B cell (primary cell): ENCODE data around the gene ATP1A4. TPM values are rescaled to one million over a fixed set of nuclear protein-coding genes. Genes with fewer than 3 reads are reported as not detected.

Source experiments
- ATAC-seq: fragments of 200-7000 bp; cut with Tn5 transposase; one replicate; pipeline ENCODE4 v1.10.0; 2021; ENCODE audit warnings: low read depth, mild to moderate bottlenecking, moderate number of reproducible peaks, moderate library complexity
- CTCF ChIA-PET: fragments of 350-600 bp; sonication (Branson Sonifier 250); formaldehyde crosslinking; loops from one replicate; lab custom pipeline; 2021; ENCODE audit warnings: antibody characterized with exemption, inconsistent platforms; lab: Charles Lee
- POLR2A ChIA-PET: fragments of 350-600 bp; sonication (Branson Sonifier 250); formaldehyde crosslinking; loops from one replicate; lab custom pipeline; 2021; ENCODE audit warnings: antibody characterized with exemption; lab: Charles Lee
- DNase-seq: peaks from one replicate; pipeline ENCODE4 v3.0.0; 2013
- H2AFZ ChIP-seq: 2 replicates; pipeline ENCODE4 v1.6.1; 2012; ENCODE audit warnings: mild to moderate bottlenecking, low read depth, low read length; ENCODE audit not compliant: insufficient read depth, poor library complexity, severe bottlenecking
- H3K27ac ChIP-seq, 2 donors: 1 replicate in 1 of 2; 2 replicates in 1 of 2; pipeline ENCODE4 v1.5.1; 2012 to 2013; ENCODE audit warnings: low read length in 2 of 2, mild to moderate bottlenecking in 2 of 2, moderate library complexity in 1 of 2
- H3K27me3 ChIP-seq, 4 experiments: fragments of 200-600 bp in 1 of 4; sonication (generic) in 1 of 4; replicated peaks in 1 of 4; 1 replicate in 2 of 4; 2 replicates in 2 of 4; pipeline versions ENCODE4 v1.6.1 to v1.7.0; 2013 to 2016; ENCODE audit warnings: low read length in 3 of 4, mild to moderate bottlenecking in 2 of 4, mixed read lengths in 1 of 4, moderate library complexity in 1 of 4; ENCODE audit not compliant: insufficient read depth in 4 of 4, control insufficient read depth in 3 of 4; ENCODE audit errors: control extremely low read depth in 1 of 4
- H3K36me3 ChIP-seq, 2 experiments: replicated peaks in 1 of 2; 1 replicate in 1 of 2; 2 replicates in 1 of 2; pipeline versions ENCODE4 v1.6.1 to v1.7.1; 2013; ENCODE audit warnings: low read length in 1 of 2; ENCODE audit not compliant: insufficient read depth in 2 of 2, control insufficient read depth in 1 of 2; ENCODE audit errors: control extremely low read depth in 1 of 2, extremely low read depth in 1 of 2
- H3K4me1 ChIP-seq, 2 donors: fragments of 200-600 bp in 1 of 2; sonication (generic) in 1 of 2; 1 replicate in 1 of 2; 2 replicates in 1 of 2; pipeline versions ENCODE4 v1.5.1 to v1.6.1; 2013 to 2017; ENCODE audit warnings: low read length in 2 of 2; ENCODE audit not compliant: control insufficient read depth in 2 of 2, insufficient read depth in 2 of 2
- H3K4me2 ChIP-seq: replicated peaks from 2 replicates; pipeline ENCODE3; 2012; ENCODE audit warnings: mild to moderate bottlenecking, low read depth, low read length; ENCODE audit not compliant: poor library complexity, severe bottlenecking
- H3K4me3 ChIP-seq, 5 experiments: fragments of 200-600 bp in 1 of 5; sonication (generic) in 1 of 5; 1 replicate in 3 of 5; 2 replicates in 2 of 5; pipeline versions ENCODE4 v1.5.1 to v1.7.0; 2011 to 2016; ENCODE audit warnings: low read length in 4 of 5, mild to moderate bottlenecking in 4 of 5, low read depth in 2 of 5, control low read depth in 1 of 5, moderate library complexity in 1 of 5; ENCODE audit not compliant: insufficient read depth in 1 of 5; ENCODE audit errors: control extremely low read depth in 1 of 5, extremely low read depth in 1 of 5
- H3K79me2 ChIP-seq: fragments of 200-600 bp; sonication (generic); one replicate; pipeline ENCODE4 v1.6.0; 2016; ENCODE audit warnings: low read length; ENCODE audit not compliant: control insufficient read depth, insufficient read depth
- H3K9ac ChIP-seq: fragments of 200-600 bp; sonication (generic); 2 replicates; pipeline ENCODE4 v1.6.1; 2017; ENCODE audit warnings: mild to moderate bottlenecking, low read length, moderate library complexity
- H3K9me3 ChIP-seq, 3 donors: one replicate each; pipeline versions ENCODE4 v1.6.1 to v1.7.1; 2013; ENCODE audit warnings: low read length in 2 of 3; ENCODE audit not compliant: control insufficient read depth in 2 of 3, insufficient read depth in 1 of 3; ENCODE audit errors: control extremely low read depth in 1 of 3
- H4K20me1 ChIP-seq: 2 replicates; pipeline ENCODE4 v1.6.0; 2012; ENCODE audit warnings: mild to moderate bottlenecking, low read length; ENCODE audit not compliant: insufficient read depth, control insufficient read depth, poor library complexity, severe bottlenecking
- H3K27ac Mint-ChIP-seq: one replicate; pipeline ENCODE4 v1.8.0; 2021; ENCODE audit warnings: mixed read lengths
- H3K27me3 Mint-ChIP-seq: one replicate; pipeline ENCODE4 v1.8.0; 2021; ENCODE audit warnings: mixed read lengths
- H3K4me1 Mint-ChIP-seq: one replicate; pipeline ENCODE4 v1.8.0; 2021; ENCODE audit warnings: mixed read lengths
- H3K4me3 Mint-ChIP-seq: one replicate; pipeline ENCODE4 v1.8.0; 2021; ENCODE audit warnings: mixed read lengths
- H3K9me3 Mint-ChIP-seq: one replicate; pipeline ENCODE4 v1.8.0; 2022; ENCODE audit warnings: mixed read lengths; ENCODE audit not compliant: insufficient read depth
- CTCF ChIP-seq: fragments of 200-600 bp; IDR thresholded peaks from one replicate; pipeline ENCODE4 v1.8.0; 2022; ENCODE audit warnings: antibody characterized with exemption, mild to moderate bottlenecking
- EZH2 ChIP-seq: IDR thresholded peaks from 2 replicates; pipeline ENCODE4 v1.6.1; 2012; ENCODE audit warnings: borderline replicate concordance, low read depth, mild to moderate bottlenecking, moderate library complexity, low read length; ENCODE audit not compliant: insufficient read depth, poor library complexity, severe bottlenecking
- WGBS: methylation state at CpG from one replicate; pipeline ENCODE4 v1.1.5; 2013; ENCODE audit warnings: missing lambda C conversion rate; ENCODE audit not compliant: insufficient coverage; 5-methylcytosine and 5-hydroxymethylcytosine counted together
- intact Hi-C: fragments of 100-400 bp; cut with micrococcal nuclease; formaldehyde crosslinking; loops from one replicate; pipeline ENCODE4 v1.10.0; 2022
- polyA plus RNA-seq: library from polyadenylated mRNA; depleted of rRNA; stranded (reverse); fragments of >200 nt; gene quantifications from 2 replicates; pipeline ENCODE4 v1.2.3, GENCODE V29; 2012
- total RNA-seq, 2 donors: library from RNA; stranded (reverse); fragments of 120-200 nt in 1 of 2; gene quantifications; 1 replicate in 1 of 2; 2 replicates in 1 of 2; pipeline versions ENCODE4 v1.2.3 to v1.2.4, GENCODE V29; 2013 to 2022

The ATP1A4 gene
- total and polyA plus RNA-seq, 2 donors (not counting 1 experiment from before 2014, with no cell fraction given), result 0.12 TPM; not detected in 1

GRCh38 chr1:160133990-160134770 lies 17.2 kb upstream of the ATP1A4 start:
- Histone ChIP-seq H3K27me3 (peaks cover 0 to 11% (median 3%) of the 10 kb centered on the region in 4 experiments), H3K9ac (no peak overlapping the region), H3K36me3 (no peaks in the 10 kb centered on the region), H3K4me1 (no peaks in the 10 kb centered on the region), H3K9me3 (no peaks in the 10 kb centered on the region), H3K4me3 (no peak overlapping the region), H3K79me2 (no peaks in the 10 kb centered on the region), H3K4me2 (no peak overlapping the region), H2AFZ (no peak overlapping the region), H3K27ac (no peak overlapping the region), H4K20me1 (no peaks in the 10 kb centered on the region)
- no peak overlapping the region for H3K4me3 Mint-ChIP-seq
- intact Hi-C loops, result no loop called here
- DNase-seq, result no peak
- WGBS, result 81% methylated on average over 6 of the region's 9 CpGs
- ChIA-PET CTCF (no interaction called here), POLR2A (no interaction called here)
- H3K4me1 Mint-ChIP-seq, result no peaks in the 10 kb centered on the region
- ATAC-seq, result no peak
- H3K9me3 Mint-ChIP-seq, result no peaks in the 10 kb centered on the region
- peaks cover 36% of the 10 kb centered on the region for H3K27me3 Mint-ChIP-seq
- TF ChIP-seq EZH2 (no peak), CTCF (no peak)
- no peak overlapping the region for H3K27ac Mint-ChIP-seq
